Left renal cortex interstitium (tissue), 4 donors: Measurements from ENCODE around the gene NOS1AP. TPM values are rescaled to one million over a fixed set of nuclear protein-coding genes. Genes with fewer than 3 reads are reported as not detected.
A peak's percentile ranks its signal among the peaks of the same experiment; 100 is the strongest.
"Not testable (repeated sequence)": the region's sequence is repeated elsewhere in the genome, so short reads cannot be mapped to it uniquely, and the experiment has no call there.

Experiments used
- DNase-seq, 4 donors: peaks; one replicate each; pipeline ENCODE4 v3.0.0-alpha.2; 2013; ENCODE audit warnings: low read depth in 4 of 4, low spot score in 2 of 4, missing footprints in 1 of 4
- polyA plus RNA-seq, 4 donors: library from polyadenylated mRNA; unstranded; fragments of 120-200 nt; gene quantifications; one replicate each; pipeline ENCODE4 v1.2.1, GENCODE V29; 2013; ENCODE audit not compliant: insufficient read length in 4 of 4

NOS1AP gene
- 10 to 100 TPM in 2 of 4 donors, 1 to 10 TPM in 2; 8.1 to 12.8 (median 10.7) TPM for polyA plus RNA-seq

DNA sequence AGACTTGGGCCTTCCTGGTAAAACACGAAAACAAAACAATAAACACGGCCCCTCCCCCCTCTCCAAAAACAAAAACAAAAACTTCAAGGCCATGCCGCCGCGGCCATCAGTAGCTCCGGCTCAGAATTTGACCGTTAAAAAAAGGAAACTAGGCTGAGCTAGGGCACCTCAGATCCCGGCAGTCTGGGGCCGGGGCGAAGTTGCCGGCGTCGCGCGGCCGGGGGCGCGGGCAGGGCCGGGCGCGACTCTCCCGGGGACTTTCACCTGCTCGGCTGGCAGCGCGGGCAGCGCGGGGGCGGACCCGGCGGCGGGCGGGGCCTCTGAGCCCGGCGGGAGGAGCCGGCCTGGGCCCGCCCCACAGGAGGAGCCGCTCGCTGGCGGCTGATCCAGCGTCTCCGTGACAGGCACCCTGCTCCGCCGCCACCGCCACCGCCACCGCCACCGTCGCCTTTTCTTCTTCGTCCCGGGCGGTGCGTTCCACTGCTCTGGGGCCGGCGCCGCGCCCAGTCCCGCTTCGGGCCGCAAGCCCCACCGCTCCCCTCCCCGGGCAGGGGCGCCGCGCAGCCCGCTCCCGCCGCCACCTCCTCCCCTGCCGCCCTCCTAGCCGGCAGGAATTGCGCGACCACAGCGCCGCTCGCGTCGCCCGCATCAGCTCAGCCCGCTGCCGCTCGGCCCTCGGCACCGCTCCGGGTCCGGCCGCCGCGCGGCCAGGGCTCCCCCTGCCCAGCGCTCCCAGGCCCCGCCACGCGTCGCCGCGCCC is at the start of gene NOS1AP:
Gene NOS1AP, plus strand, starts transcription at position 358 of the 760 bp plus-strand sequence. CDS start 487 bp downstream, outside the sequence.
- peak in 2 of 4 donors; percentile 65 for DNase-seq

GRCh38 chr1:162020150-162020549 is 49.3 kb upstream of the NOS1AP start:
- no peak for DNase-seq

- DNase-seq: no peak
These were observed 48.4 kb upstream of the NOS1AP start for GRCh38 chr1:162021124-162021523.

DNA sequence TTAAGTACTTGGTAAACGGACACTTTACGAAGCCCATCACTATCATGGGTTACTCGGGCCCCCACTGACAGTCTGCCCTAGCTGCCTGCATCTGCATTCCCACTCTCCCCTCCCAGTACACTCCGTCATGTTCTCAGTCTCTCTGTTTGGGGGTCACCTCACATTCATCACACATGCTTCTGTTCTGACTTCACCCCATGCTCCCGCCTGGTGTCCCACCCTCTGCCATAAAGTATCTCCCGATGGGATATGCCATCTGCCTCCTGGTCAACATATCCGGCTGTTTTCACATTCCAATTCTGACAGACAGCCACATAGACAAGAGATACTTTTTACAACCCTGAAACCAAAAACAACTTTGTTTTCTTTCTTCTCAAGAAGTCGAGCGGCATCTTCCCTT is 46.9 kb upstream of the NOS1AP start:
- DNase-seq: no peak

GRCh38 chr1:162023181-162023546 is 46.3 kb upstream of the NOS1AP start:
- no peak for DNase-seq

- no peak for DNase-seq
These were observed 45.7 kb upstream of the NOS1AP start, which contains the start of gene OLFML2B for GRCh38 chr1:162023547-162024501. TSS of gene OLFML2B (minus strand) at chr1:162023869. CDS start at chr1:162023430, 439 bp downstream.

DNA sequence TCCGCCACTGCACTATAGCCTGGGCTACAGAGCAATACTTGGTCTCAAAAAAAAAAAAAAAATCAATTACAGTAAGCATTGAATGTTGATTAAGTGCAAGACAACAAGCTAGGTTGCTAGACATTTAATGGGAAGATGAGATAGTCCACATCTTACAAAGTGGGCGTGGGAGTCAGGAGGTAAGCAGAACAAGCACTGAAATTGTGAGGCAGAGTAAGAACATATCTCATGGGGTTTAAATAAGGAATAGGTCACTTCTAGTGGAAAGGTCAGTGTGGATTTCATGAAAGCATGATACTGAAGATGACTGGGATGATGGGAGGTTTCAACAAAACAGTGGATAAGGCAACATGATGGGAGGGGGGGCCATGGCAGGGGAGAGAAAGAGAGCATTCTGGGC is 44.0 kb upstream of the NOS1AP start:
- no peak for DNase-seq

DNA sequence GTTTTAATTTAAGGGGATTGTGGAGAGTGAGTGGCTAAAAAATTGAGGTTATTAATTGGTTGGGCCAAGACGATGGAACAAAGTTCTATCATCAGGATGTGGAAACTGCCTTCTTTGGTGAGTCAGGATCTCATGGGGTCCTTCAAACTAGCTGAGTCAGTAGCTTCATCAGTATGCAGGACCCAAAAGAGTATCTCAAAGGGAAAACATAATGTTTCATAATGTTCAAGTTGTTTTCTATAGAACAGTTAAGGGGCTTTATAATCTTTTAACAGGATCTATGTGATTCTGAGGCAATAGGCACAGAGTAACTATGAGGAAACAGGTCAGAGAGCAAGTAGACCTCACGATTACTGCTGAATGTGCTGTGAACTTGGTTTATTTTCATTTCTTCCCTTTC is 42.6 kb upstream of the NOS1AP start:
- no peak for DNase-seq

DNA sequence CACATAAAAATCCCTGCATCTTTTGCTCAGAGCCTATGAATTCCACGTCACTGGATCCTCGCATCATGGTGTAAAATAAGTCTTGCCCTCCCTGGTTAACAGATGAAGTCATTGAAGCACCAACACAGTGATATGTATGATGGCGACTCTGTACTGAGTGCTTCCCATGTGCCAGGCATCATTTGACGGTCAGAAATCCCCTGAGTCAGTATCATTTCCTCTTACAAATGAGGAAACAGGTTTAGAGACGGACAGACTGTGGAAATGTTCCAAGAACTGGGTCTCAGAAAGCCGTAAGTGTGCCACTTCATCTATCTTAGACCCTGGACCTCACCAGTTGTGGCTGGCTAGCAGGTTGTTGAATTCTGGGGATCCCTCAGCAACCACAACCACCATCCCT is 40.8 kb upstream of the NOS1AP start:
- DNase-seq: no peak

GRCh38 chr1:162029157-162029556 is 40.3 kb upstream of the NOS1AP start:
- no peak for DNase-seq

DNA sequence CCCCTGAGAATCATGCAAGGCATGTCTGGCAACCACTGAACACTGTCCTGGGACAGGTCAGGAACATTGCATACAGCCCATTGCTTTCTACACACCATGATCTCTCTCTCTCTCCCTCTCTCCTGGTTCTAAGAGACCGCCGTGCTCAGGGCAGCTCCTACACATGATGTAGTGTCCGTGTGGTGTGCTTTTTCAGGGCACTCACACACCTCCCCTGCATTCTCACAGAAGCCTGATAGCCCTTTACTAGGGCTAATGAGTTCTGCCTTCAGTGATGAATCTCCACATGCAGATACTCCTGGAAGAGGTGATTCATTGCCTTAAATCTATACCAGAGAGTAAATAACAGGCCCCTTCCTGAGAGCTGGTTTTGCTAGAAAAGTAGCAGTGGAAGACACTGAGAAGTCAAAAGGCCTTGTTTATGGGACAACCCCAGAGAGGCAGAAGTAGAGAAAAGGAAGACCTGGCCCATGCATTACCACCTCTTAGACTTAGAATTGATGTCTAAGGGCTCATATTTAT is 38.7 kb upstream of the NOS1AP start:
- DNase-seq: no peak

GRCh38 chr1:162033428-162033827 is 36.1 kb upstream of the NOS1AP start:
- DNase-seq: no peak

- DNase-seq: no peak
These were observed 34.2 kb upstream of the NOS1AP start for GRCh38 chr1:162035241-162035640.

DNA sequence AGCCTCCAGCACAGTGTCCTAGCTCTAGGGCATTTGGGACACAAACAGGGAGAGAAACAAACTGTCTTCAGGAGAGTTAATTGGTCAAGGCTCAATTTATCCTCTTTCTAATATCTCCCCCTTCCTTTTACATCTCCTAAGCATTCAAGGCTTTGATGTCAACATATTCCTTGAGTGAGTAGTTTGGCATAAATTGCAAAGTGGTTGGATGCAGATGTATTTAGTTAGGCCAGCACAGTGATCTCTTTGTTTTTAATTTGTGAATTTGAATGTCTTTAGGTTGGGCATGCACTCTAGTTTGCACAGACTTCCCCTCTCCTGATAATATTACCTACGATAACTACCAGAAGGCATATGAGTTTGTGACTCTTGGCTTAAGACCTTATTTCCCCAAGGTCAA is 33.3 kb upstream of the NOS1AP start:
- no peak for DNase-seq

DNA sequence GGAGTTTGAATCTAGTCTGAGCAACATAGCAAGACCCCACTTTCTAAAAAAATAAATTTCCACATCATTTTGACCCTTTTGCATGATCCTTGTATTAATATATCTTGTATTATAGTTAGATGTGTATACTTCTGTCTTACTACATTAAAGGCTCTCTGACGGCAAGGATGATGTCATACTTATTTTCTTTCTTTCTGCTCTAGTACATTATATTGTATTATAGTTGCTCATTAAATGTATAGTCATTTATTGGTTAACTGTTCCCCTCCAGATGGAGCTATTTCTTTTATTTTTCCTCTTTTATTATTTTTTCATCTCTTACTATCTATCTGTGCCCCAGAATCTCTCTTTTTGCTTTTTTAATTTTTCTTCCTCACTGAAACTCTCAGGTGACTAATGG is 30.9 kb upstream of the NOS1AP start:
- DNase-seq: no peak

DNA sequence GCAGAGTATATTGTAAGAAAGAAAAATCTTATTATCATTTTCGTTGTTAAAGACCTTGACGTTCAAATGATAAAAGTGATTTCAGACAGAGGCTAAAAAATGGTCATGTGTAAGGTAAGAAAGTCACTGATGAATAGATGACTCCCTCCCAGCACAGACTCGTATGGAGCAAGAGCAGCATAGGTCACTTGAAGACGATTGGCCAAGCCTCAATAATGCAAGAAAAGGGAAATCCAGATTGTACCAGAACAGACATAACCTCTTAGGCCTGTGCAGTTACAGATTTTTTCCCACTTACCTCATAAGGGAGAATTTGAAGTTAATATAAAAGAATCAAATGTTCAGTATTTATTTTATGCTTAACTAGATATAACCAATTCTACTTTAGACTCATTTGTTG is 29.5 kb upstream of the NOS1AP start:
- DNase-seq: no peak

- DNase-seq: no peak
These were observed 28.8 kb upstream of the NOS1AP start for GRCh38 chr1:162040657-162041056.

- no peak for DNase-seq
These were observed 27.1 kb upstream of the NOS1AP start for GRCh38 chr1:162042361-162042760.

DNA sequence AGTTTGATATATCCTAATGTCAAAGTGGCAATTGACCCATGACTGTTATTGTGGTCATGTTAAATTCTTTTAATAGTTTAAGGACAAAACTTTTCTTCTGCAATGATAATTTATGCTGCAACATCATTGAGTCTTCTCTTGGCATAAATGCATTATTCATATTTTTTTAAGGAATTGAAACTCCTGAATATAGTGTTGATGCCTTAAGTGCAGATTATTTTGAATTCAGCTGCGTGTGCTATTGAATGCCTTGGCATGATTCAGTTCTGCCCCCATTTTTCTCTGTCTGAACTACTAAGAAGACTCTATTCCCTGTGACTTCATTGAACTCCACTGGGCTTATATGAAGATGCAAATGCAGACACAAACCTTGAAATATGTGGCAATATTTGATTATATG is 22.6 kb upstream of the NOS1AP start:
- no peak for DNase-seq

DNA sequence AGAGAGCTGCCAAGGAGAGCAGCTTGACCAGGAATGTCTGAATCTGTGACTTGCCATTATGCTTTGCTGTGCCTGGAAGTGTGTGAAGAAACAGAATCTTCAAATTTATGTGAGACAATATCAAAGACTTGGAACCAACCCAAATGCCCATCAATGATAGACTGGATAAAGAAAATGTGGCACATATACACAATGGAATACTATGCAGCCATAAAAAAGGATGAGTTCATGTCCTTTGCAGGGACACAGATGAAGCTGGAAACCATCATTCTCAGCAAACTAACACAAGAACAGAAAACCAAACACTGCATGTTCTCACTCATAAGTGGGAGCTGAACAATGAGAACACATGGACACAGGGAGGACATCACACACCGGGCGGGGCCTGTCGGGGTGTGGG is 15.5 kb upstream of the NOS1AP start:
- DNase-seq: not testable (repeated sequence)

DNA sequence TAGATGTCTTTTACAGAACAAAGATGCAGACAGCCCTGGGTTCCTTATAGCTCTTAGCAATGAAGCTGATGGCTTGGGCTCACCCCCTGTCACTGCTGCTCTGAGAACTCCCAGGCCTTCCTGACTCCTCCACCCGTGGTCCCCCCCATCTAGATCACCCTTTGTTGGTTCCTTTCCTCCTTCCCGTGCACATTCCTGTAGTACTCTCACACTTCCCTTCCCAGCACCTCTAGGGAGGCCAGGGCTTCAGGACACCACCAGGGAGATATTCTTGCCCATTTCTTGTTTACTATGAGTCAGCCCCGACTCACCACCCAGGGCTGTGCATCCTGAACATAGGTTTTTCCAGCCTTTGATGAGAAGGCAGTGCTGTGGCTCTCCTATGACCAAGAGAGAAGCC is 14.4 kb upstream of the NOS1AP start:
- no peak for DNase-seq
